Cerebellar nuclear complex (tissue), 1 donor: Measurements from ENCODE around the gene ZDHHC13.

Source experiments
- DNase-seq, 2 experiments: peaks; one replicate each; lab custom pipeline; 2025; lab: John Stamatoyannopoulos, UW

ZDHHC13 gene

DNA sequence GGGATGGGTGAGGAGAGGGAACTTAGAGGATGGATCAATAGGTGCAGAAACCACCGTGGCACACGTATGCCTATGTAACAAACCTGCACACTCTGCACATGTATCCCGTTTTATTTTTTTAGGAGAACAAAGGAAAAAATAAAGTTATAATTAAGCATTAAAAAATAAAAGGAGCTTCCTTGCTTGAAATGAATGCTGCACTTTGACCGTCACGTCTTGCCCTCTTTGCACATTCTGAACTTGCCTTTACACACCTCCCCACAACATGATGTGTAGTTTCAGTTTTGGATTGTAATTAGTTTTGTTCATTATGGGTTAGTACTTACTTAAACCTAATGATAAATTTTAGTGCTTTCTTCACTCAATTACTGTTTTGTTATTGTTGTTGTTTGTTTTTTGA, 87.9 kb downstream of the ZDHHC13 start:
- no peak for DNase-seq

- no peak for DNase-seq
Measured at GRCh38 chr11:19208181-19208580, 91.2 kb downstream of the ZDHHC13 start.

DNA sequence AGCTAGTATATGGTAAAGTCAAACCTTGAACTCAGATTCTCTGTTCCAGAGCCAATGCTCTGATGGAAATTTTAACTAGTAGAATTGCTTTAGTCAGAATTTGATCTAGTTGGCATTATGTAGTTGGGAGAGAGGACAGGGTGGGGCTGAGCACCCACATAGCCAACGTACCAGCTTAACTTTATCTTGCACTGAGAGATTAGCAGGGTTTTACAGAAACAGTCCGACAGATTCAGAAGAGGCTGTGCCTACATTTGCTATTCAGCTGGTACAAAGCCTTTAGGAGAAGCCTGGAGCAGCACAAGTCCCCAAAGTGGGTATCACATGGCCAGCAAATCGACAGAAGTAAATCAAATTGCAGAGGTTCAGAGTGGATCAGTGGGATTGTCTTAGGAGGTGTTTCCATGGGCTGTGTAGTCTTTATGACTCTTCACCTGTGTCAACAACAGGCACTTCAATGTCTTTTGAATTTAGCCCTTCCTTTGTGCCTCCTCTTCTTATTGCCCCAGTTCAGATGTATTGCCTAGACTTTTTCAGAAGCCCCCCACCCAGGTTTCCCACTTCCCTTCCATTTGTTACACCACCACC, 92.1 kb downstream of the ZDHHC13 start:
- DNase-seq, result no peak

GRCh38 chr11:19209617-19210370, 92.8 kb downstream of the ZDHHC13 start:
- DNase-seq, result no peak

- DNase-seq, result no peak
Measured at GRCh38 chr11:19216021-19216420, 99.1 kb downstream of the ZDHHC13 start.

DNA sequence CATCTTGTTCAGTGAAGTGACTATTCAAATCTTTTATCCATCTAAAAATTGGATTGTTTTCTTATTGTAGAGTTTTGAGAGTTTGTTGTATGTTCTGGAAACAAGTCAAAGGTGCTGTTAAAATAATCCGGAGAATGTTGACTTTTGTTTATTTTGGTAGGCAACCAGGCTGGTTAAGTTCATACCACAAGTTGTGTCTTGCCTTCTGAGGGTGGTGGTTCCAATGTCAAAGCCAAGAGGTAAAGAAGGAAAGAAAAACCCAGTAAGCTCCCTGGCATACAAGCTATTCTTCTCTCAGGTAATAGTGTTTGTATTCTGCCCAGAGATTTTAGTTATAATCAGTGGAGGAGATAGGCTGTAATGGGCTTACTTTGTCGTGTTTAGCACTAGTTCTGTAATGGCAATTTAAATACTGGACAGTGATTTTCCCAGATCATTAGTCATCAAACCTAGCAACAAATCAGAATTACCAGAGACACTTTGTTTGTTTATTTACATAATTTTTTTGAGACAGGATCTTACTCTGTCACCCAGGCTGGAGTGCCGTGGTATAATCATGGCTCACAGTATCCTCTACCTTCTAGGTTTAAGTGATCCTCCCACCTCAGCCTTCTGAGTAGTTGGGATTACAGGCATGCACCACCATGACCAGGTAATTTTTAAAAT, 99.9 kb downstream of the ZDHHC13 start:
- no peak for DNase-seq

- DNase-seq, result no peak
Measured at GRCh38 chr11:19218216-19218615, 101.2 kb downstream of the ZDHHC13 start.

GRCh38 chr11:19218786-19219460, 102.0 kb downstream of the ZDHHC13 start:
- no peak for DNase-seq

GRCh38 chr11:19220903-19221724, 104.1 kb downstream of the ZDHHC13 start:
- DNase-seq, result no peak

DNA sequence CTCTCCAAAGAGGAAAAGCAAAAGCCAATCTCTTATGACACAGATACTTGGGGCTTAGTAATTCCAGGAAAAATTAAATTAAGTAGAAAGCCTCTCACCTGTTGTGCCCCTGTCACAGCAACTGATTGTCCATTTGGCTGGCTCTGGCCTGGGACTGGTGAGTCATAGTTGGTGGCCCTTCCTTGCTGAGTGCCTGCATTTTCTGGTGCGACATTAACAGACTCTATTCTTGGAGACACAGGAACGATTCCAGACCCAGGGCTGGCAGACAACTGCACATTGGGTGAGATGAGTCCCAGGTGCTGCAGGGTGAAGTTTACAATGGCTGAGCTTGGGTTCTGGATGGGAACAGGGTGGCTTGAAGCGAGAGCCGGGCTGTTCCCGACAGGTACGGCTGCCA, 108.2 kb downstream of the ZDHHC13 start:
- DNase-seq, result no peak

GRCh38 chr11:19225581-19225980, 108.6 kb downstream of the ZDHHC13 start:
- DNase-seq, result no peak
